Fibroblast of gingiva (primary cell): Measurements from ENCODE around the gene ZBTB43.

Source experiments
- DNase-seq: peaks from one replicate; pipeline ENCODE4 v3.0.0-alpha.2; 2011; ENCODE audit warnings: low read depth

Gene ZBTB43

GRCh38 chr9:126859111-126859510, 54.3 kb downstream of the ZBTB43 start:
- no peak for DNase-seq

GRCh38 chr9:126860077-126860756, 55.4 kb downstream of the ZBTB43 start, which contains the start of gene ZBTB34:
Gene ZBTB34, plus strand, starts transcription at chr9:126860639. Its CDS starts 18,761 bp downstream, at chr9:126879400.
- peak; percentile 40 for DNase-seq

GRCh38 chr9:126860757-126861466, 56.1 kb downstream of the ZBTB43 start:
- DNase-seq, result no peak

- DNase-seq, result peak; percentile 51
Observed at GRCh38 chr9:126861707-126862103, 56.9 kb downstream of the ZBTB43 start.

- DNase-seq, result no peak
Observed at GRCh38 chr9:126862104-126862761, 57.4 kb downstream of the ZBTB43 start.

- no peak for DNase-seq
Observed at GRCh38 chr9:126864771-126865170, 59.9 kb downstream of the ZBTB43 start.

GRCh38 chr9:126869368-126869767, 64.5 kb downstream of the ZBTB43 start:
- DNase-seq, result no peak

GRCh38 chr9:126872516-126872915, 67.7 kb downstream of the ZBTB43 start:
- DNase-seq, result no peak

GRCh38 chr9:126874546-126875314, 69.9 kb downstream of the ZBTB43 start:
- DNase-seq, result peak; percentile 62

GRCh38 chr9:126875756-126876510, 71.1 kb downstream of the ZBTB43 start:
- DNase-seq, result no peak

GRCh38 chr9:126876531-126876930, 71.7 kb downstream of the ZBTB43 start:
- DNase-seq, result no peak

GRCh38 chr9:126877418-126877817, 72.6 kb downstream of the ZBTB43 start:
- DNase-seq, result no peak

GRCh38 chr9:126879288-126879687, 74.4 kb downstream of the ZBTB43 start:
- DNase-seq, result no peak

GRCh38 chr9:126880226-126880946, 75.5 kb downstream of the ZBTB43 start:
- no peak for DNase-seq

- DNase-seq, result peak; percentile 36
Observed at GRCh38 chr9:126880947-126881332, 76.1 kb downstream of the ZBTB43 start.

- DNase-seq, result no peak
Observed at GRCh38 chr9:126882746-126883145, 77.9 kb downstream of the ZBTB43 start.

- no peak for DNase-seq
Observed at GRCh38 chr9:126883636-126884035, 78.8 kb downstream of the ZBTB43 start.

GRCh38 chr9:126885131-126885641, 80.3 kb downstream of the ZBTB43 start:
- peak; percentile 17 for DNase-seq

GRCh38 chr9:126886034-126886822, 81.4 kb downstream of the ZBTB43 start:
- DNase-seq, result no peak

GRCh38 chr9:126886897-126887296, 82.1 kb downstream of the ZBTB43 start:
- DNase-seq, result no peak
